Limb (tissue), 2 donors: ENCODE data around the gene CARF.

ENCODE experiments used
- DNase-seq, 2 donors: peaks; one replicate each; pipeline ENCODE4 v3.0.0-alpha.2; 2016; ENCODE audit errors: extremely low spot score in 2 of 2

Gene CARF

GRCh38 chr2:203018181-203018580, 106.1 kb downstream of the CARF start:
- DNase-seq: no peak

DNA sequence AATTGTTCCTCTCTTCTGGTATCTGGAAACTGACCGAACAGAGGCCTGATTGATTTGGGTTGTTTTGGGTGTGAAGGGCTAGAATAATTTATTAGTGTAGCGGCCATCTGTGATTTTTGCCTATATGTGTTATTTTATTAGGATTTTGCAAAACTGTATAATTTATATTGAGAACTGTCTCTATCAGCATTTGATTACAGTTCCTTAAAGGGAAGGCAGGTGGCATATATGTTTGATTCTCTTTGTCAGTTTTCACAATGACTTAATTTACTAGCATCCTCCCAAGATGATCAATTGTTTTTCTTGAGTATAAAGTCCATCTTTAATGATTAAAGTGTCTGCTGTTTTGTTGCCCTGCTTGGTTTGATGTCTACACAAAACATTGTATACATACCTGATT, 107.1 kb downstream of the CARF start:
- no peak for DNase-seq

DNA sequence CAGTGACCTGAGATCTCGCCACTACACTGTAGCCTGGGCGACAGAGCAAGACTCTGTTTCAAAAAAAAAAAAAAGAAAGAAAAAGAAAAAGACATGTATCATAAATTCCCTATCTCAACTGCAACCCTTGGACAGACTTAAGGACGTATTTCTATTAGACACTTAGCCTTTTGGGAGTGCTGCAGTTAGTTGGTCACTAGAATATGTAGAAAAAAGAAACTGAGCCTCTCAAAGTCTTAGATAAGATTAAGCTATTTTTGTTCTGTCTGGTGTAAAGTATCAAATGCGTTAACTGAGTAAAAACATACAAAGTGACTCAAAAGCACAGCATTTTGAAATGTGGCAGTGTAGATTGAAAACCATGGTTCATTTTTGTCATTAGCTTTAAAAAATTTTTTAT, 109.9 kb downstream of the CARF start:
- DNase-seq: no peak

- DNase-seq: no peak
Measured at GRCh38 chr2:203022751-203023150, 110.7 kb downstream of the CARF start.

- no peak for DNase-seq
Measured at GRCh38 chr2:203025592-203025991, 113.5 kb downstream of the CARF start.

DNA sequence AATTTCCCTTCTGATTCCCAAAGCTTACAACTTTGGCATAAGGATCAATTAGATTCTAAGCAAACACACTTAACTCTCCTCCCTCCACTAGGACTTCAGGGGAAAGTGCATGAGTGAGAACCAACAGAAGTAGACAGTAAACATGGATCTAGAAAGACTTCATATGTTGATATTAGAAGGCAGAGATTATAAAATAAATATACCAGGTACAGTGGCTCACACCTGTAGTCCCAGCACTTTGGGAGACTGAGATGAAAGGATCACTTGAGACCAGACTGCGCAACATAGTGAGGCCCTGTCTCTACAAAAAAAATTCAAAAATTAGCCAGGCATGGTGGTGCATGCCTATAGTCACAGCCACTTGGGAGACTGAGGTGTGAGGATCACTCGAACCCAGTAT, 118.5 kb downstream of the CARF start:
- no peak for DNase-seq

- DNase-seq: no peak
Measured at GRCh38 chr2:203030991-203031390, 118.9 kb downstream of the CARF start.

DNA sequence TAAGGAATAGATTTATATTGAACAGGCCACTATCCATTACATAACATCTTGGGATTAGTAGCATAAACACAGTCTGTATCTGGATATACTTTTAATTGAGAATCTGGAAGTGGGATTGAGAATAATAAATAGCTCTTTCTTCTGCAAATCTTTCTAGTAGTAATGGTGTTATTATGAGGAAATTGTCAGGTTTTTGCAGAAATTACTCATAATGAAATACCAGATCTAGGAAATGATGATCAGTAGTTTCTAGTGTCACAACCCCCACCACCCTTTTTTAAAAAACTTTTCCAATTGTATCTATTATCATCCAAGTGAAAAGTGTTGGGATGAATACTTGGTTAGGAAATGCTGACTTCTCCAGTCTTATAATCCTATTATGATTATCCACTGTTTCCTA, 121.3 kb downstream of the CARF start:
- DNase-seq: no peak

DNA sequence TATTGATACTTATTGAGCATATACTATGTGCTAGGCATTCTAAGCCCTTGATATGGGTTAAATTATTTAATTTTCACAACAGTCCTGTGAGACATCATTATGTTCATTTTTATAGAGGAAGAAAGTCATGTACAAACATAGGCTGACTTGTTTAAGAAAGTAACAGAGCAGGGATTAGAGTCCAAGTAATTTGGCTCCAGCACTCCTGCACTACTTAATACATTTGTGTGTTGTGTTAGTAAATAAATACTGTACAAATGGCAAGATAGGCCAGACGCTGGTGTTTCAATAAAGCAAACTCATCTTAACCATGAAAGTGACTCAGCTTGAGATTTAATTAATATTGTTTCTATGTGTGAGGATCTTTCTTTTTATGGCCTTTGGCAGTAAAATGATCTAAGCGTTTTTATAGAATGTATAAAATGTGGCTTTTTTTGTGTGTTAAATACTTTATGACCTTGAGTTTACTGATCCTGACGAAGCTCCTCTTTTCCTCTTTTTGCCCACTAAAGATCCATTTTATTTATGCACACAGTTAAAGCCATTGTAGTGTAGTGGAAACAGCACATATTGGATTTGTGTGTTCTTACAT, 123.9 kb downstream of the CARF start:
- DNase-seq: no peak
